Measurements from ENCODE around the gene TUBB2B. TPM values are rescaled to one million over a fixed set of nuclear protein-coding genes. Genes with fewer than 3 reads are reported as not detected.

Gene TUBB2B
- total RNA-seq (not detected), polyA plus RNA-seq (under 1 TPM; 0.22 to 0.32 TPM)

DNA sequence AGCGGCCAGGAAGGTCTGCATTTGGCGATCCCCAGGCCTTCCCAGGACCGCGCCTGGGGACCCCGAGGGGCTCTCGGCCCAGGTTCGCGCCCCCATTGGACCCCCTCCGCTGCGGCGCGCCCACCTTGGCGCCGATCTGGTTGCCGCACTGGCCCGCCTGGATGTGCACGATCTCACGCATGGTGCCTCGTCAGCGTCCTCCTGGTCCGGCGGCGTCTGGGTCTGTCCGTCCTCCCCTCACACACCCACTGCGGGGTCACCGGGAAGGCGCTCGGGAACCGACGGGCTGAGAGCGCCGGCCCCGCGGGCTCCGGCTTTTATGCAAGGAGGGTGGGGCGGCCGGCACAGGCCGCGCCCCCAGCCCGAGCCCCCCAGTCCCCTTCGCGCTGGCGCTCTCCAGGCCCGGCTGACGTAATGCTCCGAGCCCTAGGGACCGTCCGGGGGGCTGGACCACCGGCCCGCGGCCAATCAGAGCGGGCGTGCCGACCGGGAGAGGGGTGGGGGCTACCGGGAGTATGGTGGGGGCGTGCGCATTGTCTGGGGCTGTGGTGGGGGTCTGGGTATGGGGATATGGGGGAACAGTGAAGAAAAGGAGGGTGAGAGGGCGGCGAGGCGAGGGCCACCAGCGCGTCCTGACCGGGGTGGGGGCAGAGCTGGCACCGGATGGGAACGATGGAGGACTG lies at the start of gene TUBB2B:
TSS of gene TUBB2B (minus strand) at position 291 of the 683 bp plus-strand sequence. CDS start at position 181, 110 bp downstream.
- no peaks in the 10 kb centered on the region for H3K36me3 ChIP-seq (ENCODE audit: insufficient read depth, low read length)
- ChIA-PET CTCF (ENCODE audit: partially characterized antibody) (interaction anchor here (0.6 to 1.4 kb wide), 3 partner anchors 12 to 24 kb away, joined by 3 to 4 read pairs (median 3); no protein-coding TSS in a partner anchor), POLR2A (ENCODE audit: partially characterized antibody) (interaction anchor here (0.9 kb wide), 1 partner anchor 31 kb away, joined by 3 read pairs; the partner anchor contains the start of gene PSMG4)
- peaks cover 47% of the 10 kb centered on the region for H3K27me3 ChIP-seq (ENCODE audit: insufficient read depth, low read length)
- no peak within 1 kb of the TSS for H3K27ac ChIP-seq (ENCODE audit: low read depth, low read length)
- peaks cover 39 to 54% of the 10 kb centered on the region in 2 donors for H3K27me3 Mint-ChIP-seq
- peaks cover 57% of the 10 kb centered on the region for H3K4me1 ChIP-seq (ENCODE audit: insufficient read depth, low read length)
- no peaks in the 10 kb centered on the region for H3K9me3 ChIP-seq (ENCODE audit: control insufficient read depth in 1 of 2, low read length in 2 of 2)
- H3K9me3 Mint-ChIP-seq: peaks cover 0 to 7% (median 0%) of the 10 kb centered on the region in 8 donors
- DNase-seq: no peak
- H3K4me3 Mint-ChIP-seq: peak within 1 kb of the TSS; percentile 73 to 87 (median 78)
- H3K4me1 Mint-ChIP-seq: peaks cover 27 to 58% (median 46%) of the 10 kb centered on the region in 4 donors
- no peaks in the 10 kb centered on the region for H3K36me3 Mint-ChIP-seq
- peak within 1 kb of the TSS in 1 of 7 donors; percentile 83 for H3K27ac Mint-ChIP-seq
- intact Hi-C loops (cut with micrococcal nuclease): loop anchor here (2.0 kb wide), 1 partner anchor 65 kb away; no protein-coding TSS in a partner anchor
- peak within 1 kb of the TSS; percentile 11 to 22 for H3K4me3 ChIP-seq (ENCODE audit: low read length in 2 of 2)

- H3K9me3 ChIP-seq (ENCODE audit: control insufficient read depth in 1 of 2, low read length in 2 of 2): no peaks in the 10 kb centered on the region
- H3K27me3 ChIP-seq (ENCODE audit: insufficient read depth, low read length): no peaks in the 10 kb centered on the region
- H3K36me3 ChIP-seq (ENCODE audit: insufficient read depth, low read length): peaks cover 2% of the 10 kb centered on the region
- H3K4me1 ChIP-seq (ENCODE audit: insufficient read depth, low read length): peaks cover 3% of the 10 kb centered on the region
- Mint-ChIP-seq H3K27me3 (no peaks in the 10 kb centered on the region), H3K36me3 (peaks cover 0 to 18% of the 10 kb centered on the region in 2 donors), H3K27ac (peak overlapping the region in 4 of 7 donors; percentile 9 to 83 (median 26)), H3K9me3 (no peaks in the 10 kb centered on the region), H3K4me3 (no peak overlapping the region), H3K4me1 (peaks cover 6 to 24% (median 10%) of the 10 kb centered on the region in 4 donors)
- ChIA-PET POLR2A (ENCODE audit: partially characterized antibody) (no interaction called here), CTCF (ENCODE audit: partially characterized antibody) (interaction anchor here (16.9 kb wide), 1 partner anchor 454 kb away, joined by 242 read pairs; no protein-coding TSS in a partner anchor)
- no peak overlapping the region for H3K4me3 ChIP-seq (ENCODE audit: low read length in 2 of 2)
- intact Hi-C loops (cut with micrococcal nuclease): loop anchor here (5.0 kb wide), 1 partner anchor 80 kb away; no protein-coding TSS in a partner anchor
- no peak overlapping the region for H3K27ac ChIP-seq (ENCODE audit: low read depth, low read length)
- DNase-seq: no peak
Observed at GRCh38 chr6:3277251-3277650, 49.8 kb upstream of the TUBB2B start.

DNA sequence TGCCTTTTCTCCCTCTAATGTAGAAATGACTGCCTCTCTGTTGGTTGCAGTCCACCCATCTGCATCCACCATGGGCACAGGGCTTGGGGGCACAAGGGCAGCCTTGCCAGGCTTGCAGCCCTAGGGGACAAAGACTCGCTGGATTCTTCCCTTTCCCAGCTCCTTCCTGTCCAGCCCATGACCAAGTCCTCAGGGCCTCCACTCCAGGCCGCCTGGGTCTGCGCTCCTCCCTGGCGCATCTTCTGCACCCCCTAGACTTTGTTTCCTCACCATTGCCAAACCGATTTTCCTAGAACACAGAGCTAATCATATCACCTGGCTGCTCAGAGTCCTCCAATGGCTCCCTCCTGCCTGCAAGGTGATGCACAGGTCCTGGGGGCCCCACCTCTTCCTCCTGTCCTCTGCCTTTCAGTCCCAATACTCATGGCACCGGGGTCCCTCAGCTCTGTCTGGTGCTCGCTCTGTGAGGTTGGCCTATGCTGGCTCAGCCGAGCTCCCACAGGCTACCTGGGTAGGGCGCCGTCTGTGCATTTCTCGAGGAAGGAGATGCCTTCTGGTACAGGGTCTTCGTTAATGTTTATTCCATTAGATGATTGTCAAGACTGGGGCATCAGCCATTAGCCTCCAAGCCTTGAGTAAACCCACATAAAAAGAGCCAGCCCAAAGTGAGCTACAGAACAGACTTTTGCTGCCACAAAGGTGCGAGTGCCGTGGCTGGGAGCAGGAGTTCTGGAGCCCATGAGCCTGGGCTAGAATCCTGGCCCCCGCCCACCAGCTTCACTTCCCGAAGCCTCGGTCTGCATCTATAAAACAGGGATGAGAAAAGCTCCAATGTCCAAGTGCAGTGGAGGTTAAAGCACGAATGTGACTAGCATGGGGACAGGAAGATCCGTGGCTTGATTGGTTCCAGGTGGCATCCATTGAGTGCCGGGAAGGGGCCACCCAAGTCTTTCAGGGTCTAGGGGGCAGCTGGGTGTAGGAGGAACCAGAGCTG lies 49.0 kb upstream of the TUBB2B start:
- Mint-ChIP-seq H3K4me1 (peaks cover 6 to 29% (median 10%) of the 10 kb centered on the region in 4 donors), H3K27ac (peak overlapping the region in 5 of 7 donors; percentile 30 to 89 (median 37)), H3K9me3 (no peaks in the 10 kb centered on the region), H3K4me3 (no peak overlapping the region), H3K36me3 (peaks cover 6 to 25% of the 10 kb centered on the region in 2 donors), H3K27me3 (no peaks in the 10 kb centered on the region)
- DNase-seq: no peak
- intact Hi-C loops (cut with micrococcal nuclease): loop anchor here (5.0 kb wide), 1 partner anchor 81 kb away; no protein-coding TSS in a partner anchor
- H3K4me1 ChIP-seq (ENCODE audit: insufficient read depth, low read length): peaks cover 3% of the 10 kb centered on the region
- no peak overlapping the region for H3K27ac ChIP-seq (ENCODE audit: low read depth, low read length)
- ChIA-PET POLR2A (ENCODE audit: partially characterized antibody) (no interaction called here), CTCF (ENCODE audit: partially characterized antibody) (interaction anchor here (0.8 to 16.9 kb wide), 2 partner anchors 25 to 455 kb away, joined by 3 to 242 read pairs; no protein-coding TSS in a partner anchor)
- no peaks in the 10 kb centered on the region for H3K9me3 ChIP-seq (ENCODE audit: control insufficient read depth in 1 of 2, low read length in 2 of 2)
- H3K36me3 ChIP-seq (ENCODE audit: insufficient read depth, low read length): peaks cover 8% of the 10 kb centered on the region
- no peaks in the 10 kb centered on the region for H3K27me3 ChIP-seq (ENCODE audit: insufficient read depth, low read length)
- H3K4me3 ChIP-seq (ENCODE audit: low read length in 2 of 2): no peak overlapping the region

GRCh38 chr6:3273707-3274521 lies 46.5 kb upstream of the TUBB2B start:
- Mint-ChIP-seq H3K4me3 (peak overlapping the region in 1 of 8 donors; percentile 20), H3K27me3 (no peaks in the 10 kb centered on the region), H3K27ac (peak overlapping the region in 4 of 7 donors; percentile 29 to 82 (median 58)), H3K9me3 (no peaks in the 10 kb centered on the region), H3K4me1 (peaks cover 16 to 39% (median 19%) of the 10 kb centered on the region in 4 donors), H3K36me3 (peaks cover 20 to 43% of the 10 kb centered on the region in 2 donors)
- intact Hi-C loops (cut with micrococcal nuclease): no loop called here
- CTCF ChIA-PET (ENCODE audit: partially characterized antibody): interaction anchor here (1.4 to 16.9 kb wide), 3 partner anchors 9 to 457 kb away, joined by 5 to 242 read pairs (median 6); no protein-coding TSS in a partner anchor
- no peak for DNase-seq
- Histone ChIP-seq H3K4me3 (ENCODE audit: low read length in 2 of 2) (no peak overlapping the region), H3K9me3 (ENCODE audit: control insufficient read depth in 1 of 2, low read length in 2 of 2) (no peaks in the 10 kb centered on the region), H3K36me3 (ENCODE audit: insufficient read depth, low read length) (peaks cover 32% of the 10 kb centered on the region), H3K4me1 (ENCODE audit: insufficient read depth, low read length) (no peaks in the 10 kb centered on the region), H3K27me3 (ENCODE audit: insufficient read depth, low read length) (no peaks in the 10 kb centered on the region), H3K27ac (ENCODE audit: low read depth, low read length) (no peak overlapping the region)
- POLR2A ChIA-PET (ENCODE audit: partially characterized antibody): interaction anchor here (1.6 kb wide), 1 partner anchor 14 kb away, joined by 3 read pairs; no protein-coding TSS in a partner anchor

DNA sequence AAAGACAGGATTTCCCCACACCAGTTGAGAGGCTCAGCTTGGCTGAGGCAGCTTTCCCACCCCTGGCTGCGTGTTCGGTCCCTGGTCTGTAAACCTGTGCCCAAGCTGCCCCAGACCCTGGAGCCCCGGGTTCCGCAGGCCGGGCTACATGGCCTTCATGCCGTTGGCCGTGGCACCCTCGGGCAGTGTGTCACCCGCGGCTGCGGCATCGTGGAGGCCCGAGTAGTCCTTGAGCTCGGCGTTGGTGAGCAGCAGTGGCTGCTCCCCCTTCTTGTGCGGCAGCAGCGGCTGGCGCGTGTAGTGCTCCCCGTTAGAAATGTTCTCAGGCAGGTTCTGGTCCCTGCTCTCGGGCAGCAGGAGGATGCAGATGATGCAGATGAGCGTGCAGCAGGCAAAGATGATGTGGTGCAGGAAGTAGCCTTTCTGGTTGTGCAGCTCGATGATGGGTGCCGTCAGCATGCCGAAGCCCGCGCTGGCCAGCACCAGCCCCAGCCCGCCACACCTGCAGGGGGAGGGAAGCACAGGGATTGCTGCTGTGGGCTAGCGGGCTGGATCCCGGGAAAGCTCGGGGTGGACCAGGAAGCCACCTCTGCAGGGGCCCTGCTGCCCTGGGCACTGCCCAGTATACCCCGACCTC lies 45.6 kb upstream of the TUBB2B start:
- no peaks in the 10 kb centered on the region for H3K9me3 Mint-ChIP-seq
- POLR2A ChIA-PET (ENCODE audit: partially characterized antibody): no interaction called here

GRCh38 chr6:3271756-3272155 lies 44.3 kb upstream of the TUBB2B start:
- H3K36me3 ChIP-seq (ENCODE audit: insufficient read depth, low read length): peaks cover 33% of the 10 kb centered on the region
- intact Hi-C loops (cut with micrococcal nuclease): no loop called here
- no peaks in the 10 kb centered on the region for H3K27me3 ChIP-seq (ENCODE audit: insufficient read depth, low read length)
- Mint-ChIP-seq H3K27ac (peak overlapping the region in 1 of 7 donors; percentile 36), H3K9me3 (no peaks in the 10 kb centered on the region), H3K27me3 (no peaks in the 10 kb centered on the region), H3K36me3 (peaks cover 20 to 56% of the 10 kb centered on the region in 2 donors), H3K4me3 (no peak overlapping the region), H3K4me1 (peaks cover 23 to 55% (median 29%) of the 10 kb centered on the region in 4 donors)
- POLR2A ChIA-PET (ENCODE audit: partially characterized antibody): no interaction called here
- H3K4me3 ChIP-seq (ENCODE audit: low read length in 2 of 2): no peak overlapping the region
- no peak overlapping the region for H3K27ac ChIP-seq (ENCODE audit: low read depth, low read length)
- CTCF ChIA-PET (ENCODE audit: partially characterized antibody): interaction anchor here (0.9 to 16.9 kb wide), 4 partner anchors 9 to 460 kb away, joined by 3 to 242 read pairs (median 4); no protein-coding TSS in a partner anchor
- H3K9me3 ChIP-seq (ENCODE audit: control insufficient read depth in 1 of 2, low read length in 2 of 2): no peaks in the 10 kb centered on the region
- no peaks in the 10 kb centered on the region for H3K4me1 ChIP-seq (ENCODE audit: insufficient read depth, low read length)
- DNase-seq: no peak

More for the DNA sequence above, 45.6 kb upstream of the TUBB2B start:
- no peak for DNase-seq
- no peaks in the 10 kb centered on the region for H3K27me3 ChIP-seq (ENCODE audit: insufficient read depth, low read length)
- H3K27ac ChIP-seq (ENCODE audit: low read depth, low read length): no peak overlapping the region
- H3K36me3 ChIP-seq (ENCODE audit: insufficient read depth, low read length): peaks cover 33% of the 10 kb centered on the region
- no peaks in the 10 kb centered on the region for H3K27me3 Mint-ChIP-seq
- H3K4me1 ChIP-seq (ENCODE audit: insufficient read depth, low read length): no peaks in the 10 kb centered on the region
- H3K36me3 Mint-ChIP-seq: peaks cover 20 to 51% of the 10 kb centered on the region in 2 donors
- CTCF ChIA-PET (ENCODE audit: partially characterized antibody): interaction anchor here (1.0 to 16.9 kb wide), 4 partner anchors 10 to 704 kb away, joined by 3 to 242 read pairs (median 6); no protein-coding TSS in a partner anchor
- H3K27ac Mint-ChIP-seq: no peak overlapping the region
- intact Hi-C loops (cut with micrococcal nuclease): no loop called here
- no peak overlapping the region for H3K4me3 Mint-ChIP-seq
- peaks cover 19 to 46% (median 23%) of the 10 kb centered on the region in 4 donors for H3K4me1 Mint-ChIP-seq
- no peaks in the 10 kb centered on the region for H3K9me3 ChIP-seq (ENCODE audit: control insufficient read depth in 1 of 2, low read length in 2 of 2)
- no peak overlapping the region for H3K4me3 ChIP-seq (ENCODE audit: low read length in 2 of 2)

All from CD4-positive, alpha-beta memory T cell (primary cell).